Fibroblast of lung (primary cell): ENCODE measurements around the gene INTS7. TPM values are rescaled to one million over a fixed set of nuclear protein-coding genes. Genes with fewer than 3 reads are reported as not detected.

Experiments
- DNase-seq, 2 donors: peaks; one replicate each; pipeline versions ENCODE4 v3.0.0 to v3.0.0-alpha.2; 2010; ENCODE audit warnings: low read depth in 2 of 2
- H2AFZ ChIP-seq: 2 replicates; pipeline ENCODE4 v1.5.1; 2012; ENCODE audit warnings: low read length, control low read depth, inconsistent platforms
- H3K27ac ChIP-seq: 2 replicates; pipeline ENCODE4 v1.5.1; 2011; ENCODE audit warnings: low read length, control low read depth; ENCODE audit not compliant: insufficient read depth
- H3K27me3 ChIP-seq: 2 replicates; pipeline ENCODE4 v1.5.1; 2011; ENCODE audit warnings: mild to moderate bottlenecking, low read length; ENCODE audit not compliant: control insufficient read depth, insufficient read depth
- H3K36me3 ChIP-seq: 2 replicates; pipeline ENCODE4 v1.5.1; 2011; ENCODE audit warnings: low read length; ENCODE audit not compliant: control insufficient read depth, insufficient read depth
- H3K4me1 ChIP-seq: 2 replicates; pipeline ENCODE4 v1.5.1; 2011; ENCODE audit warnings: low read length; ENCODE audit not compliant: control insufficient read depth, insufficient read depth; ENCODE audit errors: extremely low read depth
- H3K4me2 ChIP-seq: 2 replicates; pipeline ENCODE4 v1.5.1; 2011; ENCODE audit warnings: low read length, control low read depth; ENCODE audit not compliant: insufficient read depth; ENCODE audit errors: extremely low read depth
- H3K4me3 ChIP-seq, 4 experiments: fragments of 200-600 bp in 1 of 4; sonication (generic) in 1 of 4; replicated peaks in 1 of 4; 2 replicates each; pipeline ENCODE4 v1.5.1; 2011 to 2016; ENCODE audit warnings: low read length in 4 of 4, low read depth in 3 of 4, mild to moderate bottlenecking in 3 of 4, control low read depth in 2 of 4, inconsistent platforms in 1 of 4, mixed read lengths in 1 of 4; ENCODE audit not compliant: insufficient read depth in 1 of 4; ENCODE audit errors: control extremely low read depth in 1 of 4
- H3K79me2 ChIP-seq: 2 replicates; pipeline ENCODE4 v1.5.1; 2012; ENCODE audit warnings: mild to moderate bottlenecking, low read length, inconsistent platforms; ENCODE audit not compliant: control insufficient read depth, insufficient read depth
- H3K9ac ChIP-seq: 2 replicates; pipeline ENCODE4 v1.5.1; 2011; ENCODE audit warnings: mild to moderate bottlenecking, low read length, control low read depth; ENCODE audit not compliant: insufficient read depth
- H3K9me3 ChIP-seq: 2 replicates; pipeline ENCODE4 v1.5.1; 2012; ENCODE audit warnings: low read depth, low read length; ENCODE audit not compliant: control insufficient read depth, insufficient read depth
- H4K20me1 ChIP-seq: 2 replicates; pipeline ENCODE4 v1.5.1; 2011; ENCODE audit warnings: low read length; ENCODE audit not compliant: control insufficient read depth, insufficient read depth; ENCODE audit errors: extremely low read depth
- EZH2 ChIP-seq: IDR thresholded peaks from 2 replicates; pipeline ENCODE4 v1.5.1; 2012; ENCODE audit warnings: low read length, control low read depth, mild to moderate bottlenecking; ENCODE audit errors: missing control alignments
- polyA plus RNA-seq, 2 donors: library from polyadenylated mRNA; depleted of rRNA in 1 of 2; stranded (reverse) in 1 of 2; unstranded in 1 of 2; fragments of >200 nt; gene quantifications; 2 replicates each; pipeline ENCODE4 v1.2.1, GENCODE V29; 2011 to 2012; ENCODE audit warnings: missing spikeins in 1 of 2
- total RNA-seq: library from RNA; depleted of rRNA; stranded (reverse); fragments of >200 nt; gene quantifications from 2 replicates; pipeline ENCODE4 v1.2.1, GENCODE V29; 2014
- TF ChIP-seq, protein P1 (sequence below), 2 donors: IDR thresholded peaks in 1 of 2; conservative IDR thresholded peaks in 1 of 2; 1 replicate in 1 of 2; 2 replicates in 1 of 2; pipeline ENCODE4 v1.5.1; 2011 to 2012; ENCODE audit warnings: low read length in 2 of 2, control low read depth in 1 of 2, inconsistent platforms in 1 of 2, low read depth in 1 of 2, mild to moderate bottlenecking in 1 of 2

INTS7 gene
- total and polyA plus RNA-seq, 2 donors (not counting 1 experiment from before 2014, with no cell fraction given), result 20.6 to 23.7 TPM

DNA sequence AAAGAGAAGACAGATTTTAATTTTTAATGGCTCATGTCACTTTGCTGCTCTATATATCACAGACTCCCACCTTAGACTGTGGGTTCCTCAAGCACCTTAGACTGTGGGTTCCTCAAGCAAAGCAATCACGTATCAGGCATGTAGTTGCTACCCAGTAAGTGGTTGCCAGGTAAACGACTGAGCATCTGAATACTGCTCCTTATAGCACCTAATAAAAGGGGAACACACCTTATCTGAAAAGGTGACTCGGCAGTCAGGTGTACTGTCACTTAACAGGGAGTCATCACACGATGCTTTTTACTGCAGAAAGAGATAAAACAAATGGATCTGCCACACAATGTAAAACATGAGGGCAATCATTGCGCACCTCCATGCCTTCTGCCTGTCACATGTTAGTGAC is 112.3 kb downstream of the INTS7 start:
- H3K9ac ChIP-seq, result no peak overlapping the region
- no peak overlapping the region for H3K27ac ChIP-seq

DNA sequence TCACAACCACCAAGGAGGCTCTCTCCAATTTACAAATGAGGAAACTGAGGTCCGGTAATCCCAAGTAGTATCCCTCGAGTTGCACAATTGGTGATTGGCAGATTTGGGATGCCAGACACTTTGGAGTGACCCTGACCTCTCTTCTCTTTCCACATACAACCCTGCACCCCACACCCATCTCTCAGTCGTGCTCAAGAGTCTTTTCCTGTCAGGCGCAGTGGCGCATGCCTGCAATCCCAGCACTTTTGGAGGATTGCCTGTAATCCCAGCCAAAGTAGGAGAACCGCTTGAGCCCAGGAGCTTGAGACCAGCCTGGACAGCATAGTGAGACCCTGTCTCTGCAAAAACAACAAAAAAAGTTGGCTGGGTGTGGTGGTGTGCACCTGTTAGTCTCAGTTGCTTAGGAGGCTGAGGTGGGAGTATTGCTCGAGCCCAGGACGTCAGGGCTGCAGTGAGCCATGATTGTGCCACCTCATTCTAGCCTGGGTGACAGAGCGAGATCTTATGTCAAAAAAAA is 113.7 kb downstream of the INTS7 start:
- H3K4me1 ChIP-seq, result peaks cover 8% of the 10 kb centered on the region
- TF ChIP-seq, protein P1, sequence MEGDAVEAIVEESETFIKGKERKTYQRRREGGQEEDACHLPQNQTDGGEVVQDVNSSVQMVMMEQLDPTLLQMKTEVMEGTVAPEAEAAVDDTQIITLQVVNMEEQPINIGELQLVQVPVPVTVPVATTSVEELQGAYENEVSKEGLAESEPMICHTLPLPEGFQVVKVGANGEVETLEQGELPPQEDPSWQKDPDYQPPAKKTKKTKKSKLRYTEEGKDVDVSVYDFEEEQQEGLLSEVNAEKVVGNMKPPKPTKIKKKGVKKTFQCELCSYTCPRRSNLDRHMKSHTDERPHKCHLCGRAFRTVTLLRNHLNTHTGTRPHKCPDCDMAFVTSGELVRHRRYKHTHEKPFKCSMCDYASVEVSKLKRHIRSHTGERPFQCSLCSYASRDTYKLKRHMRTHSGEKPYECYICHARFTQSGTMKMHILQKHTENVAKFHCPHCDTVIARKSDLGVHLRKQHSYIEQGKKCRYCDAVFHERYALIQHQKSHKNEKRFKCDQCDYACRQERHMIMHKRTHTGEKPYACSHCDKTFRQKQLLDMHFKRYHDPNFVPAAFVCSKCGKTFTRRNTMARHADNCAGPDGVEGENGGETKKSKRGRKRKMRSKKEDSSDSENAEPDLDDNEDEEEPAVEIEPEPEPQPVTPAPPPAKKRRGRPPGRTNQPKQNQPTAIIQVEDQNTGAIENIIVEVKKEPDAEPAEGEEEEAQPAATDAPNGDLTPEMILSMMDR (conservative IDR thresholded peaks at IDR 0.05 in 1 of 2, IDR thresholded peaks at IDR 0.05 in 1 of 2; ENCODE audit: low read depth in 1 of 2, low read length in 2 of 2), result no peak
- no peak for TF ChIP-seq EZH2
- no peak overlapping the region for H3K4me2 ChIP-seq
- peaks cover 5% of the 10 kb centered on the region for H3K27me3 ChIP-seq
- H3K27ac ChIP-seq, result no peak overlapping the region
- H3K36me3 ChIP-seq, result no peaks in the 10 kb centered on the region
- H2AFZ ChIP-seq, result no peak overlapping the region
- no peak overlapping the region for H3K9ac ChIP-seq
- H3K9me3 ChIP-seq, result no peaks in the 10 kb centered on the region
- no peak overlapping the region for H3K4me3 ChIP-seq
- DNase-seq, result no peak
- H3K79me2 ChIP-seq, result no peaks in the 10 kb centered on the region
- no peaks in the 10 kb centered on the region for H4K20me1 ChIP-seq

More for the DNA sequence above, 112.3 kb downstream of the INTS7 start:
- Histone ChIP-seq H2AFZ (no peak overlapping the region), H3K79me2 (no peaks in the 10 kb centered on the region), H3K9me3 (no peaks in the 10 kb centered on the region), H3K4me3 (no peak overlapping the region), H3K4me2 (no peak overlapping the region), H3K4me1 (peaks cover 5% of the 10 kb centered on the region), H4K20me1 (no peaks in the 10 kb centered on the region), H3K27me3 (peaks cover 5% of the 10 kb centered on the region), H3K36me3 (no peaks in the 10 kb centered on the region)
- no peak for TF ChIP-seq EZH2
- TF ChIP-seq, protein P1 (conservative IDR thresholded peaks at IDR 0.05 in 1 of 2, IDR thresholded peaks at IDR 0.05 in 1 of 2; ENCODE audit: low read depth in 1 of 2, low read length in 2 of 2), result no peak
- no peak for DNase-seq

DNA sequence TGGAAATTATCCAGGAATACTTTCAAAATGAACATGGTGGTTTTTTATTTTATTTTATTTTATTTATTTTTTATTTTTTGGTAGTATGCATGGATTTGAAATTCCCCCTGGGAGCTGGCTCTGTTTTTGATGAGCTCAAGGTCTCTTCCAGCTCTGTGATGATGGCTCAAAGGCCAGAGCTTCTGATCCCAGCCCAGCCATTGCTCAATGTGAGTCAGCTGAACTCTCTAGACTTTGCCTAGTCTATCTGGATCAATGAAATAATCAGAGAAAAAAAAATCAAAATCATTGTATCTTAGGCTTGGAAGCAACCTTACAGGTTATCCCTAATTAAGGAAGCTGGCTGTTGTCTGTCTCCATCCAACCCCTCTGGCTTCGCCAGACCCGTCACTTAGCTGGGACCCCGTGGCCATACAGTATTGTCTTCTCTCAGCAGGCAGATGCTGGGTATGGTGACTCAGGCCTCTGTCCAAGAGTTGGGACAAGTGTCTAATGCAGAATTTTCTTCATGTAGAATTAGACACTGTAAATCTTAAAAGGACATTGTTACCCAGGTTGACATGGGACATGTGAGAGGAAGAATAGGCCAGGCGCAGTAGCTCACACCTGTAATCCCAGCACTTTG is 114.6 kb downstream of the INTS7 start:
- no peaks in the 10 kb centered on the region for H3K36me3 ChIP-seq
- peaks cover 9% of the 10 kb centered on the region for H3K27me3 ChIP-seq
- peak; percentile 6 to 17 for DNase-seq
- H3K79me2 ChIP-seq, result no peaks in the 10 kb centered on the region
- no peak overlapping the region for H3K9ac ChIP-seq
- no peak overlapping the region for H2AFZ ChIP-seq
- peaks cover 8% of the 10 kb centered on the region for H3K4me1 ChIP-seq
- TF ChIP-seq, protein P1 (conservative IDR thresholded peaks at IDR 0.05 in 1 of 2, IDR thresholded peaks at IDR 0.05 in 1 of 2; ENCODE audit: low read depth in 1 of 2, low read length in 2 of 2), result no peak
- no peak for TF ChIP-seq EZH2
- no peak overlapping the region for H3K4me3 ChIP-seq
- no peaks in the 10 kb centered on the region for H4K20me1 ChIP-seq
- no peaks in the 10 kb centered on the region for H3K9me3 ChIP-seq
- peak overlapping the region; percentile 60 for H3K27ac ChIP-seq
- no peak overlapping the region for H3K4me2 ChIP-seq
